ENCODE results near the gene ARAP1.

The ARAP1 gene

GRCh38 chr11:72692498-72693237 is 59.5 kb downstream of the ARAP1 start:
- no peak for TF ChIP-seq CTCF (IDR thresholded peaks at IDR 0.05; ENCODE audit: low read depth, low read length)
- H3K4me3 ChIP-seq (ENCODE audit: low read depth, low read length): no peak overlapping the region

GRCh38 chr11:72690166-72690565 is 62.0 kb downstream of the ARAP1 start:
- TF ChIP-seq CTCF (IDR thresholded peaks at IDR 0.05; ENCODE audit: low read depth, low read length): no peak
- H3K4me3 ChIP-seq (ENCODE audit: low read depth, low read length): no peak overlapping the region

GRCh38 chr11:72688929-72689328 is 63.3 kb downstream of the ARAP1 start:
- no peak overlapping the region for H3K4me3 ChIP-seq (ENCODE audit: low read depth, low read length)
- TF ChIP-seq CTCF (IDR thresholded peaks at IDR 0.05; ENCODE audit: low read depth, low read length): no peak

GRCh38 chr11:72688486-72688885 is 63.7 kb downstream of the ARAP1 start:
- H3K4me3 ChIP-seq (ENCODE audit: low read depth, low read length): no peak overlapping the region
- TF ChIP-seq CTCF (IDR thresholded peaks at IDR 0.05; ENCODE audit: low read depth, low read length): no peak

- no peak overlapping the region for H3K4me3 ChIP-seq (ENCODE audit: low read depth, low read length)
- no peak for TF ChIP-seq CTCF (IDR thresholded peaks at IDR 0.05; ENCODE audit: low read depth, low read length)
These were observed 64.9 kb downstream of the ARAP1 start for GRCh38 chr11:72687326-72687725.

- TF ChIP-seq CTCF (IDR thresholded peaks at IDR 0.05; ENCODE audit: low read depth, low read length): no peak
- H3K4me3 ChIP-seq (ENCODE audit: low read depth, low read length): no peak overlapping the region
These were observed 65.5 kb downstream of the ARAP1 start for GRCh38 chr11:72686639-72687220.
